HG03520 (cell line): ENCODE results near the gene C16orf89.

Source experiments
- ATAC-seq: cut with Tn5 transposase; IDR thresholded peaks from one replicate; pipeline ENCODE4 v1.9.1; 2021; ENCODE audit warnings: mild to moderate bottlenecking, moderate library complexity; ENCODE audit not compliant: unreplicated experiment

Gene C16orf89

GRCh38 chr16:5031601-5032000 lies 34.2 kb downstream of the C16orf89 start:
- ATAC-seq: no peak

DNA sequence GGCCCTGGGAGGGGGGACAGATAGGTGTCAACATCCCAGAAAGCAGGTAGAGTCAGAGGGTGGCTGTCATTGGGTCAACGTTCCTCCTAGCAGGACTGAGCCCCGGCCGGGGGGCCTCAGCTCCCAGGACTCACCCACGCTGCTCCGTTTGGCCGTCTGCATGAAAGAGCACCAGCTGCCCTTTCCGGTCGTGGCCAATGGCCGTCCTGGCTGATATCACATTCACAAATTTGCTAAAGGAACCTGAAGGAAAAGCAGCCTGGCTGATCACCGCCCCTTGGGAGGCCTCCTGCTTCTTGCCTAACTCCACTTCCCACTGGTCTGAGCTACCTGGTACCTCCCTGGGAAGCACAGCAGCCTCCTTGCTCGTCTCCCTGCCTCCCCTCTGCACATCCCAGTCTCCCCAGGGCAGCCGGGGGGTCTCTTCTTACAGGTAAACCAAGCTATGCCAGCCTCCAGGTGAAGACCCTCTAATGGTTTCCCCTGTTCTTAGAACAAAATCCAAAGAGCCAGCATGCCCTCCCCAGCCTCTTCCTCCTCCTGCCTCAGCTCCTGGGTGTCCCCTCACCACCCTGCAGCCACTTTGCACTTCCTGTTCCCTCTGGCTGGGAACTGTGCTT lies 35.4 kb downstream of the C16orf89 start:
- ATAC-seq: no peak

GRCh38 chr16:5028950-5029475 lies 36.7 kb downstream of the C16orf89 start:
- no peak for ATAC-seq

DNA sequence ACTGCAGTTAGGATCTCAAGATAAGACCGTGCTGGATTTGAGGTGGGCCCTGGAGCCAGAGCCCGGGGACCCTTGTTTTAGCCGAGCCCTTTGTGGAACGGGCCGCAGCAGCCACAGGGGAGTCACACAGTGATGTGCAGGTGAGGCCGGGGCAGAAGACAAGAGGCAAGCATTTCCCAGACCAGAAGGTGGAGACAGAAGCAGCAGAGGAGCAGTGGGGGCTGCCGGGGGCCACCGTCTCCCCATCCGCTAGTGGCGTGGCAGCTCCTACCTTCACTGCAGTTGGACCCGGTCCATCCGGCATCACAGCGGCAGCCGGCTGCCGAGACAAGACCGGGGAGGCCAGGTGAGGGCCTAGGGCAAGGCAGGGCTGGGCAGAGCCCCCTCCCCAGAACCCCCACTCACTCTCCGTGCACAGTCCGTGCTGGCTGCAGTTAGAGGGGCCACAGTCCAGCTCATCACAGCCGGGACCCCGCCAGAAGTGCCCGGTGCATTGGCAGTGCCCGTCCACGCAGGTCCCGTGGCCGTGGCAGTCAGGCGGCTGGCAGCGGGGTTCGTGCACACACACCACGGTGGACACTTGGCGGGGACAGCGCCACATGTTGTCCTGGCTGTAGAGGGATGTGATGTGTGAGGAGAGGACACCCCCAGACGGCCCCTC lies 38.1 kb downstream of the C16orf89 start:
- no peak for ATAC-seq

- no peak for ATAC-seq
Observed at GRCh38 chr16:5027086-5027485, 38.7 kb downstream of the C16orf89 start.

- ATAC-seq: no peak
Observed at GRCh38 chr16:5026664-5027063, 39.1 kb downstream of the C16orf89 start.

- ATAC-seq: no peak
Observed at GRCh38 chr16:5025171-5025632, 40.6 kb downstream of the C16orf89 start.

- no peak for ATAC-seq
Observed at GRCh38 chr16:5024632-5025031, 41.1 kb downstream of the C16orf89 start.

DNA sequence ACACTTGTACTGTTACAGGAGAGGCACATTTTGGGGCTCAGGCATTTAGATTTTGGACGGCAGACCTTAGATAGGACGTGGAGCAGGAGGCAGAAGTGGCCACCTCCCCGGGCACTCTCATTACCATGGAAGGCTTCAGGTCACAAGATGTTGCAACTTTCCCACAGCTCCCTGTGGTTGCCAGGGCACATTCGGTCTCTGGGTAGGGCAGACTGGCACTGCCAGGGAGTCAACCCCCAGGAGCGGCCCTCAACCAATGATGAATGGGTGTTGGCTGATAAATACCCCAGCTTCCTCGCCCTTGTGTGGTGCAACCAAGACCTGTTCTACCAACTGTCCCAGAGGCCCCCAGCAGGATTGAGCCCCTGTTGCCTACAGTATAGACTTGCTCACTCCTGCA lies 43.2 kb downstream of the C16orf89 start:
- no peak for ATAC-seq

- ATAC-seq: no peak
Observed at GRCh38 chr16:5020551-5020950, 45.2 kb downstream of the C16orf89 start.

DNA sequence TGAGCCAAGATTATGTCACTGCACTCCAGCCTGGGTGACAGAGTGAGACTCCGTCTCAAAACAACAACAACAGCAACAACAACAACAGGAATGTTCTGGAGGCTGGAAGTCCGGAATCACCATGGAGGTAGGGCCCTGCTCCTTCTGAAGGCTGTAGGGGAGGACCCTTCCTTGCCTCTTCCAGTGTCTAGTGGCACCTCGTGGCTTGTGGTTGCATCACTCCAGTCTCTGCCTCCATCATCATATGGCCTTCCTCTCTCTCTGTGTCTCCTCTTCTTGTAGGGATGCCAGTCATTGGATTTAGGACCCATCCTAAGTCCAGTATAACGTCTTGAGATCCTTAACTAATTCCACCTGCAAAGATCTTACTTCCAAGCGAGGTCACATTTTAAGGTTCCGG lies 46.0 kb downstream of the C16orf89 start:
- ATAC-seq: no peak

- ATAC-seq: no peak
Observed at GRCh38 chr16:5018793-5019192, 47.0 kb downstream of the C16orf89 start.

- no peak for ATAC-seq
Observed at GRCh38 chr16:5017678-5017969, 48.1 kb downstream of the C16orf89 start.

- ATAC-seq: no peak
Observed at GRCh38 chr16:5016967-5017677, 48.6 kb downstream of the C16orf89 start.

- ATAC-seq: no peak
Observed at GRCh38 chr16:5015887-5016286, 49.9 kb downstream of the C16orf89 start.

DNA sequence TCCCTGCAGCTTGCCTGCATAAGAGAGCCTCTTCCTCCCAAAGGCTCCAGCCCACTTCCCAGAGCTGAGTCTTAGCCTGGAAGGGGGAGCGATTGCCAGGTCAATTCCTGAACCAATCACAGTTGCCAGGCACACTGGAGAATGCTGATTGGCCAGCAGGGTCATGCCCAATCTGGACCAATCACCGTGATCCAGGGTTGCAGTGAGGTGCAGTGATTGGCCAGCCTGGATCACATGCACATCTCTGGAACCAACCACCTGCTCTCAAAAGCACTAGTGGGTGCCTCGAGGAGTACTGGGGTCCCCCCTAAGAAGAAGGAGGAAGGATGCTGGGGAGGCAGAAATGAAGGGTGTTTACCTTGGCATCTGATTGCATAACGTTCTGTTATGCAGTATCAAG lies 50.4 kb downstream of the C16orf89 start:
- ATAC-seq: no peak

DNA sequence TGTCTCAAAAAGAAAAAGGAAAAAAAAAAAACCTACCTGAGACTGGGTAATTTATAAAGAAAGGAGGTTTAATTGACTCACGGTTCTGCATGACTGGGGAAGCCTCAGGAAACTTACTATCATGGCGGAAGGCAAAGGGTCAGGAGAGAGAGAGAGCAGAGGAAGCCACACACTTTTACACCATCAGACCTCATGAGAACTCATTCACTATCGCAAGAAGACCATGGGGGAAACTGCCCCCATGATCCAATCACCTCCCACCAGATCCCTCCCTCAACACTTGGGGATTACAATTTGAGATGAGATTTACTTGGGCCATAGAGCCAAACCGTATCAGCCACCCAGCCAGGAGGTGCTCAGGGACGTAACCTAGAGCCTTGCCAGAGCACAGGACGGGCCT lies 52.9 kb downstream of the C16orf89 start:
- no peak for ATAC-seq

DNA sequence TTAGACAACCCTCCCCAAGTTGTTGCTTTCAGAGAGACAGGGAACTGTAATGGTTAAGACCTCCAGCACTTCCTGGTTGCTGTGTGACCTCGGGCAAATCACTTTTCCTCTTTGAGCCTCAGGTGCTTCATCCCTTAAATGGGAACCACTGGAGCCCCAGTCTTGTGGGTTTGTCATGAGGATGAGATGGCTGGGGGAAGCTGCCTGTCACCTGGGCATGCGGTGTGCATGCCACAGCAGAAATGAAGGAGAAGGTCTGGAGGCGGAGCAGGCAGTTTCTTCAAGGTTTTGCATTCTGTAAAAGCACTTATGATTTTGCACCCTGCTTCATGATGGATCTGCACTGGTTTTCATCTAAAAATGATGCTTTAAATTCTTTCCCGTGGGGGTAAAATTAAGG lies 54.1 kb downstream of the C16orf89 start:
- no peak for ATAC-seq

- ATAC-seq: no peak
Observed at GRCh38 chr16:5010576-5011329, 55.0 kb downstream of the C16orf89 start.

DNA sequence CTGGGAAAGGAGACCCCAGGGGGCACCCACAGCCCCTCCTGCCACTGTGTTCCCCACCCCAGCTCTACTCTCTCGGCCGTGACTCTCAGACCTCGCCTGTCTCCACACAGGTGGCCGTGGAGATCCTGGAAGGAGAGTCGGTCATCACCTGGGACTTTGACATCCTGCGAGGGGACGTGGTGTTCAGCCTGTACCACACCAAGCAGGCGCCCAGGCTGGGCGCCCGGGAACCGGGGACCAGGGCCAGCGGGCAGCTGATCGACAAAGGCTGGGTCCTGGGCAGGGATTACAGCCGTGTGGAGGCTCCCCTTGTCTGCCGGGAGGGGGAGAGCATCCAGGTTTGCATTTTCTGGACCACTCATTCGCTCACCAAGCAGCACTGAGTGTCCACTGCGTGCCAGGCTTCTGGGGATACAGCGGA lies 57.4 kb downstream of the C16orf89 start:
- no peak for ATAC-seq

DNA sequence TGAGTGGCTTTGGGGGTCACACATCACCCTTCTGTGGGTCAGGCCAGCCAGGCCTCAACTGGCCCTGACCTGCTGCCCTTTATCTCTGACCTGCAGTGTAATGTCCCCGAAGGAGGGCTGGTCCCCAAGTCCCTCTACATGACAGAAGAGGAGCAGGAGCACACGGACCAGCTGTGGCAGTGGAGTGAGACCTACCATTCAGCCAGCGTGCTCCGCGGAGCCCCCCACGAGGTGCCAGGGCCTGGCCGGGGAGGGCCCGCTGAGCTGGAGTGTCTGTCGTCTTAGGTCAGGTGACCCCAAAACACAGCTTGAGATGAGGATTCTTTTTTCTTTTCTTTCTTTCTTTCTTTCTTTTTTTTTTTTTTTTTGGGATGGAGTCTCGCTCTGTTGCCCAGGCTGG lies 58.5 kb downstream of the C16orf89 start:
- no peak for ATAC-seq
